HepG2 (cell line): Measurements from ENCODE around the gene PLA2R1. TPM values are rescaled to one million over a fixed set of nuclear protein-coding genes. Genes with fewer than 3 reads are reported as not detected.

Experiments used
- ATAC-seq: fragments of 200-7000 bp; cut with Tn5 transposase; 3 replicates; pipeline ENCODE4 v1.9.1; 2020; ENCODE audit warnings: mild to moderate bottlenecking, moderate library complexity
- BruUV-seq: library from RNA; stranded (reverse); fragments of 400-500 nt; replicated peaks from 2 replicates; lab custom pipeline; 2021; lab: Mats Ljungman, UMichigan
- CTCF ChIA-PET: fragments of 300-600 bp; formaldehyde crosslinking; extraction: SDS; loops from one replicate; lab custom pipeline; 2021; ENCODE audit warnings: low total read pairs, inconsistent platforms, low intra/inter-chr PET ratio; lab: Yijun Ruan, JAX
- POLR2A ChIA-PET: fragments of 350-600 bp; sonication (Branson Sonifier 250); formaldehyde crosslinking; loops from one replicate; lab custom pipeline; 2020; ENCODE audit warnings: antibody characterized with exemption, inconsistent platforms; lab: Yijun Ruan, JAX
- DNase-seq: peaks from one replicate; pipeline ENCODE4 v3.0.0-alpha.2; 2015; ENCODE audit warnings: low spot score
- FAIRE-seq: peaks from 3 replicates; lab custom pipeline; 2011; peaks lifted over from hg19 to GRCh38; lab: Jason Lieb, UNC
- H2AFZ ChIP-seq: one replicate; pipeline ENCODE4 v1.6.1; 2011; ENCODE audit warnings: low read length, inconsistent platforms
- H3K27ac ChIP-seq: fragments of 300-600 bp; 3 replicates; pipeline ENCODE4 v1.8.0; 2011; ENCODE audit warnings: mixed run types, mild to moderate bottlenecking, mixed read lengths, low read length, inconsistent platforms; ENCODE audit not compliant: insufficient read depth; ENCODE audit errors: extremely low read length
- H3K27me3 ChIP-seq, 2 experiments: fragments of 200-600 bp in 1 of 2; 2 replicates in 1 of 2; 3 replicates in 1 of 2; pipeline versions ENCODE4 v1.6.0 to v1.8.0; 2011; ENCODE audit warnings: low read length in 2 of 2, mild to moderate bottlenecking in 2 of 2, moderate library complexity in 2 of 2, inconsistent platforms in 1 of 2; ENCODE audit not compliant: insufficient read depth in 2 of 2, control insufficient read depth in 1 of 2
- H3K36me3 ChIP-seq, 2 experiments: fragments of 200-600 bp in 1 of 2; replicated peaks in 1 of 2; 2 replicates in 1 of 2; 3 replicates in 1 of 2; pipeline versions ENCODE4 v1.5.1 to v1.8.0; 2011; ENCODE audit warnings: low read length in 2 of 2, inconsistent platforms in 1 of 2; ENCODE audit not compliant: insufficient read depth in 2 of 2, control insufficient read depth in 1 of 2
- H3K4me1 ChIP-seq: 2 replicates; pipeline ENCODE4 v1.5.1; 2012; ENCODE audit warnings: low read length, inconsistent platforms; ENCODE audit not compliant: insufficient read depth
- H3K4me2 ChIP-seq: 2 replicates; pipeline ENCODE4 v1.6.0; 2011; ENCODE audit warnings: low read depth, low read length, inconsistent platforms
- H3K4me3 ChIP-seq, 3 experiments: fragments of 200-600 bp in 1 of 3; sonication (generic), shearing (Covaris generic) in 1 of 3; replicated peaks in 1 of 3; 2 replicates each; pipeline ENCODE4 v1.5.1; 2011 to 2016; ENCODE audit warnings: low read length in 3 of 3, inconsistent platforms in 2 of 3, low read depth in 2 of 3, mild to moderate bottlenecking in 2 of 3, control low read depth in 1 of 3, mixed read lengths in 1 of 3; ENCODE audit not compliant: insufficient read depth in 1 of 3
- H3K79me2 ChIP-seq: one replicate; pipeline ENCODE4 v1.6.1; 2011; ENCODE audit warnings: low read length, inconsistent platforms; ENCODE audit not compliant: insufficient read depth
- H3K9ac ChIP-seq: 2 replicates; pipeline ENCODE4 v1.6.0; 2011; ENCODE audit warnings: mild to moderate bottlenecking, low read depth, low read length, inconsistent platforms; ENCODE audit not compliant: insufficient read depth
- H3K9me3 ChIP-seq: 2 replicates; pipeline ENCODE4 v1.5.1; 2012; ENCODE audit warnings: mild to moderate bottlenecking, low read length
- H4K20me1 ChIP-seq: 2 replicates; pipeline ENCODE4 v1.6.0; 2011; ENCODE audit warnings: inconsistent platforms, mild to moderate bottlenecking, low read length, moderate library complexity; ENCODE audit not compliant: insufficient read depth
- AHR ChIP-seq: IDR thresholded peaks from 2 replicates; pipeline ENCODE4 v1.6.1; 2018; ENCODE audit warnings: missing genetic modification reagents, missing compliant biosample characterization
- BHLHE40 ChIP-seq: IDR thresholded peaks from 2 replicates; pipeline ENCODE4 v1.6.1; 2011; ENCODE audit warnings: low read length, improper control_type of control experiment
- CENPX ChIP-seq: sonication (generic); formaldehyde crosslinking; IDR thresholded peaks from 2 replicates; pipeline ENCODE4 v1.9.0; 2021; ENCODE audit warnings: mild to moderate bottlenecking, missing genetic modification reagents, moderate library complexity
- DBP ChIP-seq: sonication (generic); formaldehyde crosslinking; IDR thresholded peaks from 2 replicates; pipeline ENCODE4 v1.4.0; 2020; ENCODE audit warnings: missing genetic modification reagents; ENCODE audit errors: not compliant biosample characterization
- PCBP2 ChIP-seq: fragments of 200-400 bp; formaldehyde crosslinking; optimal IDR thresholded peaks from 2 replicates; pipeline ENCODE3; 2018; ENCODE audit warnings: low read length, low read depth; ENCODE audit not compliant: poor library complexity, severe bottlenecking
- PLSCR1 ChIP-seq: sonication (generic); formaldehyde crosslinking; IDR thresholded peaks from 2 replicates; pipeline ENCODE4 v1.5.0; 2020; ENCODE audit warnings: missing genetic modification reagents, mild to moderate bottlenecking, borderline replicate concordance
- TARDBP ChIP-seq: sonication (generic); formaldehyde crosslinking; IDR thresholded peaks from 2 replicates; pipeline ENCODE4 v1.8.0; 2022; ENCODE audit warnings: mild to moderate bottlenecking, missing genetic modification reagents
- ZFAT ChIP-seq: sonication (generic); formaldehyde crosslinking; conservative IDR thresholded peaks from 2 replicates; pipeline ENCODE4 v1.8.1; 2023; ENCODE audit warnings: missing genetic modification reagents, inconsistent platforms
- ZNF180 ChIP-seq: sonication (generic); formaldehyde crosslinking; IDR thresholded peaks from 2 replicates; pipeline ENCODE4 v1.4.0; 2020; ENCODE audit warnings: low read depth, missing genetic modification reagents, borderline replicate concordance
- ZNF317 ChIP-seq: sonication (generic); formaldehyde crosslinking; IDR thresholded peaks from 2 replicates; pipeline ENCODE4 v1.5.0; 2020; ENCODE audit warnings: mild to moderate bottlenecking, missing genetic modification reagents
- ZNF720 ChIP-seq: sonication (generic); formaldehyde crosslinking; IDR thresholded peaks from 2 replicates; pipeline ENCODE4 v1.4.0; 2020; ENCODE audit warnings: missing genetic modification reagents
- ZNF749 ChIP-seq: sonication (generic); formaldehyde crosslinking; IDR thresholded peaks from 2 replicates; pipeline ENCODE4 v1.8.0; 2022; ENCODE audit warnings: mild to moderate bottlenecking, missing genetic modification reagents, moderate library complexity, borderline replicate concordance
- ZSCAN30 ChIP-seq: sonication (generic); formaldehyde crosslinking; IDR thresholded peaks from 2 replicates; pipeline ENCODE4 v1.5.0; 2020; ENCODE audit warnings: mild to moderate bottlenecking, missing genetic modification reagents
- WGBS: methylation state at CpG from one replicate; pipeline ENCODE4 v1.1.6; 2017; ENCODE audit warnings: low lambda C conversion rate; 5-methylcytosine and 5-hydroxymethylcytosine counted together
- in situ Hi-C: cut with HindIII; loops from 2 replicates; pipeline ENCODE4 v1.10.0; 2017; ENCODE audit warnings: low pct_unique_long_range_greater_than_20kb; ENCODE audit not compliant: extremely low pct_ligation_motif_present
- intact Hi-C: fragments of 100-400 bp; cut with micrococcal nuclease; formaldehyde crosslinking; loops from one replicate; pipeline ENCODE4 v1.10.0; 2022; ENCODE audit not compliant: unreplicated experiment
- polyA plus RNA-seq, 8 experiments: library from polyadenylated mRNA; depleted of rRNA in 3 of 8; stranded (reverse) in 7 of 8; unstranded in 1 of 8; fragments of >200 nt; fragmentation: Illumina TruSeq in 4 of 8; extraction: Trizol in 4 of 8; gene quantifications; 2 replicates each; pipeline versions ENCODE4 v1.2.1 to v1.2.3, GENCODE V29; 2011 to 2016; ENCODE audit warnings: low read depth in 4 of 8, missing spikeins in 1 of 8, mixed read lengths in 1 of 8; ENCODE audit not compliant: insufficient read depth in 1 of 8
- total RNA-seq, 5 experiments: library from RNA; depleted of rRNA; stranded (reverse); fragments of >200 nt; fragmentation: Illumina TruSeq; extraction: Trizol; gene quantifications; 2 replicates each; pipeline ENCODE4 v1.2.3, GENCODE V29; 2016; ENCODE audit warnings: low read depth in 1 of 5
- TF ChIP-seq, protein P1 (sequence below), 2 experiments: IDR thresholded peaks; 2 replicates each; pipeline ENCODE4 v1.6.1; 2011 to 2012; ENCODE audit warnings: low read length in 2 of 2, borderline replicate concordance in 1 of 2, low read depth in 1 of 2, mild to moderate bottlenecking in 1 of 2, moderate library complexity in 1 of 2
- TF ChIP-seq, protein P2 (sequence below): sonication (generic); formaldehyde crosslinking; IDR thresholded peaks from 2 replicates; pipeline ENCODE4 v1.4.0; 2020; ENCODE audit warnings: missing genetic modification reagents

PLA2R1 gene
- total and polyA plus RNA-seq, 2 of the 13 experiments (the other 11 are each of a cell fraction or from before 2014, with no cell fraction given), result not detected

GRCh38 chr2:159907909-159908308, 154.5 kb downstream of the PLA2R1 start:
- Histone ChIP-seq H3K27ac (no peak overlapping the region), H2AFZ (no peak overlapping the region), H4K20me1 (no peaks in the 10 kb centered on the region), H3K27me3 (no peaks in the 10 kb centered on the region), H3K4me1 (peaks cover 35% of the 10 kb centered on the region), H3K4me3 (no peak overlapping the region), H3K9me3 (no peaks in the 10 kb centered on the region), H3K36me3 (no peaks in the 10 kb centered on the region), H3K4me2 (no peak overlapping the region), H3K79me2 (no peaks in the 10 kb centered on the region), H3K9ac (no peak overlapping the region)
- 7% methylated on average over 1 of the region's 1 CpG for WGBS
- ATAC-seq (no peak), DNase-seq (no peak), FAIRE-seq (no peak)
- CTCF ChIA-PET, result no interaction called here
- POLR2A ChIA-PET, result no interaction called here
- TF ChIP-seq ZNF180 (CRISPR knock-in tag) (no peak), TARDBP (CRISPR knock-in tag) (no peak), DBP (CRISPR knock-in tag) (no peak), AHR (no peak), ZNF720 (CRISPR knock-in tag) (no peak), ZNF317 (CRISPR knock-in tag) (no peak), CENPX (no peak), ZNF749 (CRISPR knock-in tag) (no peak), ZSCAN30 (CRISPR knock-in tag) (no peak), BHLHE40 (no peak), PCBP2 (no peak), PLSCR1 (CRISPR knock-in tag) (no peak), ZFAT (CRISPR knock-in tag) (no peak)
- TF ChIP-seq, protein P1, sequence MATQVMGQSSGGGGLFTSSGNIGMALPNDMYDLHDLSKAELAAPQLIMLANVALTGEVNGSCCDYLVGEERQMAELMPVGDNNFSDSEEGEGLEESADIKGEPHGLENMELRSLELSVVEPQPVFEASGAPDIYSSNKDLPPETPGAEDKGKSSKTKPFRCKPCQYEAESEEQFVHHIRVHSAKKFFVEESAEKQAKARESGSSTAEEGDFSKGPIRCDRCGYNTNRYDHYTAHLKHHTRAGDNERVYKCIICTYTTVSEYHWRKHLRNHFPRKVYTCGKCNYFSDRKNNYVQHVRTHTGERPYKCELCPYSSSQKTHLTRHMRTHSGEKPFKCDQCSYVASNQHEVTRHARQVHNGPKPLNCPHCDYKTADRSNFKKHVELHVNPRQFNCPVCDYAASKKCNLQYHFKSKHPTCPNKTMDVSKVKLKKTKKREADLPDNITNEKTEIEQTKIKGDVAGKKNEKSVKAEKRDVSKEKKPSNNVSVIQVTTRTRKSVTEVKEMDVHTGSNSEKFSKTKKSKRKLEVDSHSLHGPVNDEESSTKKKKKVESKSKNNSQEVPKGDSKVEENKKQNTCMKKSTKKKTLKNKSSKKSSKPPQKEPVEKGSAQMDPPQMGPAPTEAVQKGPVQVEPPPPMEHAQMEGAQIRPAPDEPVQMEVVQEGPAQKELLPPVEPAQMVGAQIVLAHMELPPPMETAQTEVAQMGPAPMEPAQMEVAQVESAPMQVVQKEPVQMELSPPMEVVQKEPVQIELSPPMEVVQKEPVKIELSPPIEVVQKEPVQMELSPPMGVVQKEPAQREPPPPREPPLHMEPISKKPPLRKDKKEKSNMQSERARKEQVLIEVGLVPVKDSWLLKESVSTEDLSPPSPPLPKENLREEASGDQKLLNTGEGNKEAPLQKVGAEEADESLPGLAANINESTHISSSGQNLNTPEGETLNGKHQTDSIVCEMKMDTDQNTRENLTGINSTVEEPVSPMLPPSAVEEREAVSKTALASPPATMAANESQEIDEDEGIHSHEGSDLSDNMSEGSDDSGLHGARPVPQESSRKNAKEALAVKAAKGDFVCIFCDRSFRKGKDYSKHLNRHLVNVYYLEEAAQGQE (IDR thresholded peaks at IDR 0.05; ENCODE audit: borderline replicate concordance in 1 of 2, low read depth in 1 of 2, low read length in 2 of 2), result no peak
- TF ChIP-seq, protein P2, sequence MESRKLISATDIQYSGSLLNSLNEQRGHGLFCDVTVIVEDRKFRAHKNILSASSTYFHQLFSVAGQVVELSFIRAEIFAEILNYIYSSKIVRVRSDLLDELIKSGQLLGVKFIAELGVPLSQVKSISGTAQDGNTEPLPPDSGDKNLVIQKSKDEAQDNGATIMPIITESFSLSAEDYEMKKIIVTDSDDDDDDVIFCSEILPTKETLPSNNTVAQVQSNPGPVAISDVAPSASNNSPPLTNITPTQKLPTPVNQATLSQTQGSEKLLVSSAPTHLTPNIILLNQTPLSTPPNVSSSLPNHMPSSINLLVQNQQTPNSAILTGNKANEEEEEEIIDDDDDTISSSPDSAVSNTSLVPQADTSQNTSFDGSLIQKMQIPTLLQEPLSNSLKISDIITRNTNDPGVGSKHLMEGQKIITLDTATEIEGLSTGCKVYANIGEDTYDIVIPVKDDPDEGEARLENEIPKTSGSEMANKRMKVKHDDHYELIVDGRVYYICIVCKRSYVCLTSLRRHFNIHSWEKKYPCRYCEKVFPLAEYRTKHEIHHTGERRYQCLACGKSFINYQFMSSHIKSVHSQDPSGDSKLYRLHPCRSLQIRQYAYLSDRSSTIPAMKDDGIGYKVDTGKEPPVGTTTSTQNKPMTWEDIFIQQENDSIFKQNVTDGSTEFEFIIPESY (CRISPR knock-in tag), result no peak
- no TSS peak for BruUV-seq
- in situ Hi-C loops (no loop called here), intact Hi-C loops (loop anchor here (2.0 kb wide), 1 partner anchor 19 kb away; no protein-coding TSS in a partner anchor)
